Measurements from ENCODE around the gene UMAD1. TPM values are rescaled to one million over a fixed set of nuclear protein-coding genes. Genes with fewer than 3 reads are reported as not detected.

UMAD1 gene
- total and polyA plus RNA-seq, 2 donors (not counting 3 experiments of a cell fraction or from before 2014, with no cell fraction given), result 5.6 to 6.6 TPM

- Histone ChIP-seq H3K9me1 (replicated peaks; ENCODE audit: control insufficient read depth, extremely low read depth, insufficient read depth, low read length) (no peaks in the 10 kb centered on the region), H3K27ac (ENCODE audit: insufficient read depth, low read depth, low read length) (no peak overlapping the region), H2AFZ (ENCODE audit: low read depth, low read length) (no peak overlapping the region), H3K9me3 (replicated peaks; ENCODE audit: control insufficient read depth, insufficient read depth, low read length) (no peaks in the 10 kb centered on the region), H3K4me1 (ENCODE audit: control insufficient read depth, extremely low read depth, insufficient read depth, low read length) (no peaks in the 10 kb centered on the region), H3K27me3 (ENCODE audit: control insufficient read depth in 2 of 2, insufficient read depth in 2 of 2, low read length in 2 of 2) (no peaks in the 10 kb centered on the region), H4K20me1 (replicated peaks; ENCODE audit: control insufficient read depth, extremely low read depth, insufficient read depth, low read length) (no peaks in the 10 kb centered on the region), H3K4me3 (replicated peaks in 1 of 3; ENCODE audit: insufficient read depth in 1 of 3, low read depth in 1 of 3, low read length in 3 of 3) (no peak overlapping the region), H3K36me3 (ENCODE audit: control insufficient read depth in 2 of 2, extremely low read depth in 1 of 2, insufficient read depth in 2 of 2, low read length in 2 of 2) (no peaks in the 10 kb centered on the region), H3K79me2 (ENCODE audit: control insufficient read depth, insufficient read depth, low read length) (no peaks in the 10 kb centered on the region), H3K9ac (replicated peaks; ENCODE audit: extremely low read depth, insufficient read depth, low read length) (no peak overlapping the region), H3K4me2 (ENCODE audit: insufficient read depth, low read length) (no peak overlapping the region)
- TF ChIP-seq JUN (IDR thresholded peaks at IDR 0.05; ENCODE audit: borderline replicate concordance, insufficient read depth, insufficient read length, low read depth), result no peak
- TF ChIP-seq POLR2A (IDR thresholded peaks at IDR 0.05; ENCODE audit: low read depth, low read length), result no peak
- TF ChIP-seq GATA2 (IDR thresholded peaks at IDR 0.05; ENCODE audit: insufficient read depth, insufficient read length, low read depth, low read length), result no peak
- TF ChIP-seq EZH2 (IDR thresholded peaks at IDR 0.05; ENCODE audit: borderline replicate concordance, low read depth, low read length, severe bottlenecking), result no peak
- TF ChIP-seq MAX (IDR thresholded peaks at IDR 0.05; ENCODE audit: insufficient read depth, insufficient read length), result no peak
- TF ChIP-seq POLR2AphosphoS5 (IDR thresholded peaks at IDR 0.05; ENCODE audit: insufficient read depth, low read depth, low read length), result no peak
- TF ChIP-seq CTCF (IDR thresholded peaks at IDR 0.05; ENCODE audit: extremely low read depth in 1 of 2, insufficient read depth in 1 of 2, low read depth in 1 of 2, low read length in 2 of 2), result no peak
- BruUV-seq (replicated peaks), result no TSS peak
- ChIA-PET POLR2A (no interaction called here), CTCF (interaction anchor here (0.6 to 0.8 kb wide), 2 partner anchors 7 to 52 kb away, joined by 3 read pairs; no protein-coding TSS in a partner anchor)
- intact Hi-C loops (cut with micrococcal nuclease), result no loop called here
- FAIRE-seq (no peak), DNase-seq (ENCODE audit: low read depth, low spot score) (no peak)
- dilution Hi-C loops (cut with MboI; ENCODE audit: extremely low pct_ligation_motif_present, low sequenced_read_pairs), result no loop called here
Observed at GRCh38 chr7:7917593-7917992, 277.0 kb downstream of the UMAD1 start.
